CD1c-positive myeloid dendritic cell (primary cell): ENCODE measurements around the gene PDE1A.
A peak's percentile ranks its signal among the peaks of the same experiment; 100 is the strongest.

Experiments
- DNase-seq: peaks from one replicate; pipeline ENCODE4 v3.0.0-alpha.2; 2016; ENCODE audit errors: extremely low spot score

The PDE1A gene

DNA sequence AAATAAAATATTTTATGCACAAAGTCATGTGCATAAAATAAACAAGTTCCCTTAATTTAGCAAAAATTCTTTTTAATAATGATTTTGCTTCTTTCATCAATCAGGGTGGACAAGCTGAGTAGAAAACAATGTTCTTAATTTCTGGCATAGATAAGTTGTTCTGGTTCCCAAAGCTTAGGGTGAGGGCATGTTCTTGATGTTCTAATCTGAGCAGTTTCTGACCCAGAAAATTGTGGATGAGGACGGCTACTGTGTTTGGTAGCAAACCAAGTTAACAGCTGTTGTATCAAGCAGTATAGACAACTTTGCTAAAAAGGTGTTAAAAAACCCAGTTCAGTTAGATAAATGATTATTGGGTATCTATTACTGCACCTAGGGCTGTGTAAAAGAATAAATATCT is 158.9 kb downstream of the PDE1A start:
- no peak for DNase-seq

- no peak for DNase-seq
Observed at GRCh38 chr2:182266909-182267308, 159.9 kb downstream of the PDE1A start.

GRCh38 chr2:182265718-182266117 is 161.1 kb downstream of the PDE1A start:
- no peak for DNase-seq

GRCh38 chr2:182261860-182262387 is 164.9 kb downstream of the PDE1A start:
- no peak for DNase-seq

DNA sequence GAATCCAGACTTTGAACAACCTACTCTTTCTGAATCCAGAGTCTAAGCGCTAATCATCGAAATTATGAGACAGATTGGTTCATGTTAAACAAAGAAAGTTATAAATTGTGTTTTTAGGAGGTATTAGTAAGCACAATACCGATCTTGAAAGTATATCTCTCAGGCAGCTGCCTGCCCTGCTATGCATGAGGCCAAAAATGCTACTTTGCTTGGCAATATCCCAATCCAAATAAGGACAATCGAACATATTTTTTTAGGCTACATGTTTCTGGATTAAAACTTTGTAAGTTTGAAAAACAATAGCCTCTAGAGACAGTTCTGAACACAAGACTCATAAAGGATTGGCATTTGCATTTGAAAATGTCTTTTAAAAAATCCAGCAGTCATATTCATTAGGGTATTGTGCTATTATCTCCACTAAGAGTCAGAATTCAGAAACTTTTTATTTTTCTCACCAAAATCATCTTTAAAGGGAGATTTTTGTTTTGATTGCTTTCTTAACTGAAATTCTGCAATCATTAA is 167.1 kb downstream of the PDE1A start:
- no peak for DNase-seq

GRCh38 chr2:182252534-182252933 is 174.3 kb downstream of the PDE1A start:
- DNase-seq: no peak

GRCh38 chr2:182248898-182249297 is 177.9 kb downstream of the PDE1A start:
- DNase-seq: no peak

DNA sequence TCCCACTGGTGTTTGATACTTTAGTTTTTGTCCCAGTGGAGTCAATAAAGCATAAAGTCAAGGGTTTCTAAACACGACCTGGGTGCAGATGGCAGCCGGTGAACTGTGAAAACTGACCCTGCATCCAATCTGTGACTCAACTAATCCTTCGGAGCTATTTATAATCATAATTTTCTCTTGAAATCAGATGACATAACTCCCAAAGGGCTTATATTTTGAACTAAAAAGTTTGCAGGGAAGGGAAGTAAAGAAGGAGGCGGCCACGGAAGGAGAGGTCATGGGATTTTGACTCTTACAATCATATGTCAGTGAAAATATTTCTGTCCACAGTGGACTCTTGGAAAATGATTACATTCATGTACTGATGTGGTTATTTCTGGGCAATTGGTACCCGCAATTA is 178.5 kb downstream of the PDE1A start:
- DNase-seq: no peak

DNA sequence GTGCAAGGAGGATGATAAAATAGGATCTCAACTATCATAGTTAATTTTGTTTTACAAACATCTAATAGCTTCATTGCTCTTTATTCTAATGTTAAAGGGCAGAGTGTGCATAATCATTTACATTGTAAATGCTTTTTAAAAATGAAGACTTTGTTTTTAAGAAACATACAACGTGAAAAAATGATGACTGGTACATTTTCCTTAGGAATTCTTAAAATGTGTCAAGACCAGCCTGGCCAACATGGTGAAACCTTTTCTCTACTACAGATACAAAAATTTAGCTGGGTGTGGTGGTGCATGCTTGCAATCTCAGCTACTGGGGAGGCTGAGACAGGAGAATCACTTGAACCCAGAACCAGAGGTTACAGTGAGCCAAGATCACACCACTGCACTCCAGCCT is 179.0 kb downstream of the PDE1A start:
- no peak for DNase-seq

GRCh38 chr2:182245963-182246362 is 180.9 kb downstream of the PDE1A start:
- DNase-seq: no peak

DNA sequence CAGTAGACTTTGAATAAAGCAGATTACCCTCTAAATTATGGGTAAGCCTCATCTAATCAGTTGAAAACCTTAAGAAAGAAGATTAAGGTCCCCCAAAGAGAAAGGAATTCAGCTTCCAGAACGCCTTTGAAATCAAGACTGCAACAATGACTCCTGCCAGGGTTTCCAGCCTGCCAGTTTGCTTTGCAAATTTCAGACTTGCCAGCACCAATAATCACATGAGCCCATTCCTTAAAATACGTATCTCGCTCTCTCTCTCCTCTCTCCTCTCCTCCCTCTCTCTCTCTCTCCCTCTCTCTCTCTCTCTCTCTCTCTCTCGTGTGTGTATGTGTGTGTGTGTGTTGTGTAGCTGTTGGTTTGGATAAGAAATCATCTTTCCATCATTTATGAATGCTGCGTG is 184.2 kb downstream of the PDE1A start:
- no peak for DNase-seq

GRCh38 chr2:182241936-182242335 is 184.9 kb downstream of the PDE1A start:
- DNase-seq: no peak

GRCh38 chr2:182240862-182241371 is 185.9 kb downstream of the PDE1A start:
- DNase-seq: peak; percentile 35

DNA sequence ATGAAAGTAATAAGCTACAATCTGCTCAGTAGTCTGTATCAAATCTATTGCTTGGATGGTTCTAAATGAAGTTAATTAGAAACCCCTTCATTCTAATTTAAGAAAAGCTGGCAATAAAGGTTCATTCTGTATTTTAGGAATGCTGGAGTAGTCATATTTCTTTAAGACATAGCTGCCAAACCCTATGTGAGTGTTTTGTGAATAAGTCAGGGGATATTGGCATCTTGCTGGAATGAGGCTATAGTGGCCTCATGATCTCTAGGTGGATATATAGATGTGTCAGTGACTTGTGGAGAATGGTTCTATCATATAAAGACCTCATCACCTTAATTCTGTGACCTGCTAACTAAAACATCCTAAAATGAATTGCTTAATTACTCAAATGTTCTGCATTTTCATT is 196.3 kb downstream of the PDE1A start:
- DNase-seq: no peak

DNA sequence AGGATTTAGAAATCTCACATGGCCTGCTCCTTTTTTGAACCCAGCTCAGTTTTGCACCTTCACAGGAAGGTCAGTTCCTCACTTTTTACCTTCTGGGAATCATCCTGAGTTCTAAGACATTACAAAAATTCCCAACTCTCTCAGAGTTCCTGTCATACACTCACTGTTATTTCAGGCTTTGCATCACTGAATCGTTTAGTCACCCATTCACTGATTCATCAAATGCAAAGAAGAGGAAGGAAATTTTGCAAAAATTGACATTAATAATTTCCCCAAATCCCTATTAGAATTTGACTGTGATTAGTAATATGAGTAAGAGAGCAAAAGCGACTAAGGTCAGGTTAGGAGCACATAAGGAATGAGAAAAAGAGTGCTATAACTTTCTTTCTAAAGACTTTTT is 197.5 kb downstream of the PDE1A start:
- no peak for DNase-seq

DNA sequence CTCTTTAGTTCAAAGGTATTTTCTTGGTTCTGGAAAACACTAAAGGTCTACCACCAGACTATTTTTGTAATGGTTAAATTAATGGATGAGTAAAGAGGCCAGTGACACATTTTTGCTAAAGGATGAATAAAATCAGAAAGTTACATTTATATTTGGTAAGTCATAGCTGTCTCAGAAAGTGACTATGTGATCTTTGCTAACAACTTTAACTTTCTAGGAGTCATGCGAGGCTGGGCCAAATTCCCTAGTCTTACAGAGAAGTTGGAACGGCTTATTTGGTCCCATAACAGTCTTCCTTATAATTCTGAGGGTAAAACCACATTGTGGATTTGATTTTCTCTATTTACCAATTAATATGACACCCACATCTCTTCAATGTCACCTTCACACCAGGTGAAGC is 198.1 kb downstream of the PDE1A start:
- no peak for DNase-seq

DNA sequence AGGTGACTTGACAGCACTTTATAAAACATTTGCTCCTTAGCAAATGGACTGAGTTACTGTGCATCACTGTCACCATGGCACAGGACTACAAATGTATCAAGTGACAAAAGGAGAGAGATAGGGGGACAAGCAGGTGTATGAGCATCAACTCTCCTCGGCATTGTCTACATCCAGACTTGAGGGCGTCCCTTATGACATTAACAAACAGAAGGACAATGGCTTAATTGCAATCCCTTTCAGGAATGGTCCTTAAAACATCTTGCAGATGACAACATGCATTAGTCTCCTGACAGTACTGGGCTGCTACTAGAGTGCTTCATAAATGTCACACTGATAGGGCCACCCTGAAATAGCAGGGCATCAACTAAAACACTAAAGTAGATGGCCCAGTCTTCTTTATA is 198.8 kb downstream of the PDE1A start:
- DNase-seq: no peak

DNA sequence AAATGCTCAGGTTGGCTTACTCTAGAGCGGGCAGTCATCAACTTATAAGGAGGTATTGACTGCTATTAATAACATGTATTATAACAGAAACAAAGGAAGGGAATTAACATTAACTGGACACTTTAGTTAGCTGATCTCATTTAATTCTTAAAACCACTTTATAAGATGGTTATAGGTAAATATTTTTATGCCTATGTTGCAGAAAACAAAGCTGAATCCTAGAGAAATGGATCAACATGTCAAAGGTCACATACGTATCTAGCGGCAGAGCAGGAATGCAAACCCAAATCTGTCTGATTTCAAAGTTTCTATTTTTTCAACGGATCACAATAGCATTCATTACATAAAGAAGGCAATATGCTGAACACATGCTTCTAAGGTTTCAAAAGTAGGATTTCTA is 200.0 kb downstream of the PDE1A start:
- no peak for DNase-seq

GRCh38 chr2:182224669-182225068 is 202.2 kb downstream of the PDE1A start:
- DNase-seq: no peak

DNA sequence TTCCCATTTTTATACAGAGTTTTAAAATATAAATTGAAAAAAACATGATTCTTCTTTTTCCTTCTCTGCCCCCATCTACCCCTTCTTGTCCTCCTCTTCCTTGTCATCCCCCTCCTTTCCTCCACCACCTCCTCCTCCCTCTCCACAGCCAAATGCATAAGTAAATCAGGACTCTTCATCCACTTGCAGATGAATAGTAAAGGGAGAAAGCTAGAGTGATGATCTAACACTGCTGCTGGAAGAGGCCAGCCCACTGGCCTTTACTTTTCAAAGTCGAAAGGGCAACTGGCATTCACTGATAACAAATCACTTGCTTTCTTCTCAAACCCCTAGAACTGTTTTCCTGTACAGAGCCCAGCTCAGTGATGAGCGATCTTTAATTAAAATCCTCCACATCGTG is 205.8 kb downstream of the PDE1A start:
- no peak for DNase-seq

- no peak for DNase-seq
Observed at GRCh38 chr2:182220335-182220734, 206.5 kb downstream of the PDE1A start.

- DNase-seq: no peak
Observed at GRCh38 chr2:182210669-182211068, 216.2 kb downstream of the PDE1A start.

DNA sequence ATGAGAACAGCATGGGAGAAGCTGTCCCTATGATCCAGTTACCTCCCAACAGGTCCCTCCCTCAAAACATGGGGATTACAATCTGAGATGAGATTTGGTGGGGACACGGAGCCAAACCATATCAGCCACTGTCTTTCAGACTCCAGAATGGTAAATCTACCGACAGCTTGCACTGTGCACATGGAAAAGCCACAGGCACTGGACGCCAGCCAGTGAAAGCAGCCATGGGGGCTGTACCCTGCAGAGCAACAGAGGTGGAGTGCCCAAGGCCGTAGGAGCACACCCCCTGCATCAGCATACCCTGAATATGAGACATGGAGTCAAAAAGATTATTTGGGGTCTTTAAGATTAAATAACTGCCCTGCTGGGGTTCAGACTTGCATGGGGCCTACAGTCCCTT is 218.4 kb downstream of the PDE1A start:
- no peak for DNase-seq

DNA sequence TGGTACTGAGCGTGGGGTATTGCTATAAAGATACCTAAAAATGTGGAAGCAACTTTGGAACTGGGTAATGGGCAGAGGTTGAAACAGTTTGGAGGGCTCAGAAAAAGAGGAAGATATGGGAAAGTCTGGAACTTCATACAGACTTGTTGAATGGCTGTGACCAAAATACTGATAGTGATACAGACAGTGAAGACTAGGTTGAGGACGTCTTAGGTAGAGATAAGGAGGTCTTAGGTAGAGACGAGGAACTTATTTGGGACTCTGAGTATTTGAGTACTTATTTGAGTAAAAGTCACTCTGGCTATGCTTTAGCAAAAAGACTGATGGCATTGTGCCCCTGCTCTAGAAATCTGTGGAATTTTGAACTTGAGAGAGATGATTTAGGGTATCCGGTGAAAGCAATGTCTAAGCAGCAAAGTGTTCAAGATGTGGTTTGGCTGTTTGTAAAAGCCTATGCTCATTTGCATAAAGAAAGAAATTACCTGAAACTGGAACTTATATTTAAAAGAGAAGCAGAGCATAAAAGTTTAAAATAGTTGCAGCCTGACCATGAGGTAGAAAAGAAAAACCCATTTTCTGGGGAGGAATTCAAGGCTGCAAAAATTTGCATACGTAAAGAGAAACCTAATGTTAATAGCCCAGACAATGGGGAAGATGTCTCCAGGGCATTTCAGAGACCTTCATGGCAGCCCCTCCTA is 219.6 kb downstream of the PDE1A start:
- no peak for DNase-seq
